Mesendoderm (in vitro differentiated cells): ENCODE results near the gene DIMT1.

Experiments used
- DNase-seq: peaks from one replicate; pipeline ENCODE4 v3.0.0; 2013
- H2AK5ac ChIP-seq: 2 replicates; pipeline ENCODE4 v1.6.1; 2013; ENCODE audit warnings: low read length, inconsistent platforms
- H2BK120ac ChIP-seq: 2 replicates; pipeline ENCODE4 v1.6.1; 2013; ENCODE audit warnings: low read depth, mild to moderate bottlenecking, low read length, moderate library complexity, mixed read lengths
- H2BK15ac ChIP-seq: replicated peaks from 2 replicates; pipeline ENCODE4 v1.6.1; 2013; ENCODE audit warnings: low read depth, mild to moderate bottlenecking, moderate library complexity
- H2BK5ac ChIP-seq: 2 replicates; pipeline ENCODE4 v1.6.1; 2013; ENCODE audit warnings: low read length, inconsistent platforms
- H3K18ac ChIP-seq: 2 replicates; pipeline ENCODE4 v1.6.1; 2013; ENCODE audit warnings: mild to moderate bottlenecking, low read length, mixed read lengths
- H3K23ac ChIP-seq: one replicate; pipeline ENCODE4 v1.6.1; 2013; ENCODE audit warnings: low read length
- H3K27ac ChIP-seq: 2 replicates; pipeline ENCODE4 v1.5.1; 2013; ENCODE audit warnings: low read depth, mild to moderate bottlenecking, inconsistent platforms, low read length, moderate library complexity
- H3K27me3 ChIP-seq: 2 replicates; pipeline ENCODE4 v1.6.1; 2013; ENCODE audit warnings: low read length, control low read depth, mild to moderate bottlenecking, inconsistent platforms; ENCODE audit not compliant: insufficient read depth, poor library complexity
- H3K36me3 ChIP-seq: 2 replicates; pipeline ENCODE4 v1.6.1; 2013; ENCODE audit warnings: low read length, inconsistent platforms; ENCODE audit not compliant: control insufficient read depth, insufficient read depth
- H3K4ac ChIP-seq: one replicate; pipeline ENCODE4 v1.6.1; 2013; ENCODE audit warnings: low read depth, mild to moderate bottlenecking, low read length, moderate library complexity
- H3K4me1 ChIP-seq: 2 replicates; pipeline ENCODE4 v1.6.1; 2013; ENCODE audit warnings: low read depth, low read length, inconsistent platforms; ENCODE audit not compliant: control insufficient read depth
- H3K4me2 ChIP-seq: 2 replicates; pipeline ENCODE4 v1.6.1; 2013; ENCODE audit warnings: low read length
- H3K4me3 ChIP-seq: 2 replicates; pipeline ENCODE4 v1.5.1; 2013; ENCODE audit warnings: mild to moderate bottlenecking, low read length
- H3K56ac ChIP-seq: one replicate; pipeline ENCODE4 v1.6.1; 2013; ENCODE audit warnings: low read length
- H3K79me1 ChIP-seq: 2 replicates; pipeline ENCODE4 v1.6.1; 2013; ENCODE audit warnings: low read length, inconsistent platforms
- H3K79me2 ChIP-seq: 2 replicates; pipeline ENCODE4 v1.6.1; 2013; ENCODE audit warnings: mild to moderate bottlenecking, low read length; ENCODE audit not compliant: control insufficient read depth, insufficient read depth
- H3K9ac ChIP-seq: 2 replicates; pipeline ENCODE4 v1.6.1; 2013; ENCODE audit warnings: low read length, inconsistent platforms
- H4K5ac ChIP-seq: one replicate; pipeline ENCODE4 v1.6.1; 2013; ENCODE audit warnings: low read length
- H4K8ac ChIP-seq: one replicate; pipeline ENCODE4 v1.6.1; 2013; ENCODE audit warnings: low read depth, mild to moderate bottlenecking, control low read depth, low read length, moderate library complexity
- WGBS: extraction: QIAGEN DNeasy Blood & Tissue Kit; methylation state at CpG from one replicate; pipeline ENCODE4 v1.1.7; 2013; ENCODE audit warnings: low lambda C conversion rate, missing lambda C conversion rate; ENCODE audit not compliant: insufficient coverage; ENCODE audit errors: extremely low coverage; 5-methylcytosine and 5-hydroxymethylcytosine counted together

Gene DIMT1

GRCh38 chr5:62346748-62347147 is 57.0 kb downstream of the DIMT1 start:
- Histone ChIP-seq H3K79me2 (peaks cover 21% of the 10 kb centered on the region), H3K36me3 (no peaks in the 10 kb centered on the region), H3K4me2 (no peak overlapping the region), H3K4ac (no peak overlapping the region), H4K8ac (no peak overlapping the region), H3K27me3 (no peaks in the 10 kb centered on the region), H3K56ac (no peak overlapping the region), H3K4me1 (no peaks in the 10 kb centered on the region), H3K4me3 (no peak overlapping the region), H2AK5ac (no peak overlapping the region), H2BK120ac (no peak overlapping the region), H2BK5ac (no peak overlapping the region), H4K5ac (no peak overlapping the region), H3K79me1 (peaks cover 11% of the 10 kb centered on the region), H3K18ac (no peak overlapping the region), H3K23ac (no peak overlapping the region), H3K9ac (no peak overlapping the region), H2BK15ac (no peak overlapping the region), H3K27ac (no peak overlapping the region)
- DNase-seq: no peak
- no CpG with 5 or more reads among the region's 2 CpGs for WGBS

GRCh38 chr5:62343428-62343827 is 60.3 kb downstream of the DIMT1 start:
- Histone ChIP-seq H3K23ac (no peak overlapping the region), H3K79me1 (peaks cover 15% of the 10 kb centered on the region), H3K36me3 (no peaks in the 10 kb centered on the region), H3K4me3 (no peak overlapping the region), H2AK5ac (no peak overlapping the region), H2BK120ac (no peak overlapping the region), H2BK5ac (no peak overlapping the region), H3K4me2 (no peak overlapping the region), H2BK15ac (no peak overlapping the region), H3K27ac (no peak overlapping the region), H3K18ac (no peak overlapping the region), H4K5ac (no peak overlapping the region), H3K27me3 (no peaks in the 10 kb centered on the region), H3K4ac (no peak overlapping the region), H3K56ac (no peak overlapping the region), H4K8ac (no peak overlapping the region), H3K9ac (no peak overlapping the region), H3K79me2 (peaks cover 36% of the 10 kb centered on the region), H3K4me1 (no peaks in the 10 kb centered on the region)
- no peak for DNase-seq
- no CpG with 5 or more reads among the region's 1 CpG for WGBS

GRCh38 chr5:62342476-62342837 is 61.2 kb downstream of the DIMT1 start:
- Histone ChIP-seq H3K79me2 (peaks cover 36% of the 10 kb centered on the region), H2BK5ac (no peak overlapping the region), H3K4ac (no peak overlapping the region), H3K56ac (no peak overlapping the region), H3K9ac (no peak overlapping the region), H3K79me1 (peaks cover 15% of the 10 kb centered on the region), H4K8ac (no peak overlapping the region), H2AK5ac (no peak overlapping the region), H3K4me2 (no peak overlapping the region), H3K4me3 (no peak overlapping the region), H3K27me3 (no peaks in the 10 kb centered on the region), H3K18ac (no peak overlapping the region), H2BK15ac (no peak overlapping the region), H3K27ac (no peak overlapping the region), H4K5ac (no peak overlapping the region), H3K4me1 (no peaks in the 10 kb centered on the region), H3K36me3 (no peaks in the 10 kb centered on the region), H3K23ac (no peak overlapping the region), H2BK120ac (no peak overlapping the region)
- no CpG with 5 or more reads among the region's 2 CpGs for WGBS
- DNase-seq: no peak

- Histone ChIP-seq H3K27me3 (no peaks in the 10 kb centered on the region), H3K4me1 (no peaks in the 10 kb centered on the region), H3K9ac (no peak overlapping the region), H4K8ac (no peak overlapping the region), H3K36me3 (no peaks in the 10 kb centered on the region), H2BK120ac (no peak overlapping the region), H4K5ac (no peak overlapping the region), H3K4ac (no peak overlapping the region), H3K79me2 (peaks cover 36% of the 10 kb centered on the region), H3K18ac (no peak overlapping the region), H3K79me1 (peaks cover 15% of the 10 kb centered on the region), H3K27ac (no peak overlapping the region), H3K23ac (no peak overlapping the region), H3K4me3 (no peak overlapping the region), H2BK15ac (no peak overlapping the region), H2AK5ac (no peak overlapping the region), H3K4me2 (no peak overlapping the region), H3K56ac (no peak overlapping the region), H2BK5ac (no peak overlapping the region)
- WGBS: no CpG with 5 or more reads among the region's 4 CpGs
- DNase-seq: no peak
These were observed 61.8 kb downstream of the DIMT1 start for GRCh38 chr5:62341783-62342475.

GRCh38 chr5:62340979-62341378 is 62.7 kb downstream of the DIMT1 start:
- Histone ChIP-seq H3K4me2 (no peak overlapping the region), H3K4me3 (no peak overlapping the region), H3K79me1 (peaks cover 15% of the 10 kb centered on the region), H3K4me1 (no peaks in the 10 kb centered on the region), H3K27ac (no peak overlapping the region), H4K8ac (no peak overlapping the region), H3K27me3 (no peaks in the 10 kb centered on the region), H3K4ac (no peak overlapping the region), H2BK15ac (no peak overlapping the region), H3K79me2 (peaks cover 39% of the 10 kb centered on the region), H2AK5ac (no peak overlapping the region), H4K5ac (no peak overlapping the region), H3K36me3 (no peaks in the 10 kb centered on the region), H2BK120ac (no peak overlapping the region), H3K9ac (no peak overlapping the region), H3K18ac (no peak overlapping the region), H3K56ac (no peak overlapping the region), H3K23ac (no peak overlapping the region), H2BK5ac (no peak overlapping the region)
- no CpG with 5 or more reads among the region's 2 CpGs for WGBS
- no peak for DNase-seq

- no peak overlapping the region for H3K18ac ChIP-seq
- H3K27ac ChIP-seq: no peak overlapping the region
- H3K4me1 ChIP-seq: no peaks in the 10 kb centered on the region
- H3K9ac ChIP-seq: no peak overlapping the region
- peak; percentile 64 for DNase-seq
- no CpG with 5 or more reads among the region's 1 CpG for WGBS
- H3K36me3 ChIP-seq: no peaks in the 10 kb centered on the region
- no peak overlapping the region for H2BK5ac ChIP-seq
- H3K4me2 ChIP-seq: no peak overlapping the region
- no peak overlapping the region for H4K8ac ChIP-seq
- H3K27me3 ChIP-seq: no peaks in the 10 kb centered on the region
- H3K4ac ChIP-seq: no peak overlapping the region
- H2BK15ac ChIP-seq: no peak overlapping the region
- peaks cover 16% of the 10 kb centered on the region for H3K79me1 ChIP-seq
- H2AK5ac ChIP-seq: no peak overlapping the region
- H3K4me3 ChIP-seq: no peak overlapping the region
- H3K79me2 ChIP-seq: peaks cover 41% of the 10 kb centered on the region
- no peak overlapping the region for H3K23ac ChIP-seq
- H3K56ac ChIP-seq: no peak overlapping the region
- H4K5ac ChIP-seq: no peak overlapping the region
- H2BK120ac ChIP-seq: no peak overlapping the region
These were observed 63.3 kb downstream of the DIMT1 start for GRCh38 chr5:62340392-62340791.
